SK-N-MC (cell line): ENCODE data around the gene NCOA1.

Experiments used
- DNase-seq: peaks from one replicate; pipeline ENCODE4 v3.0.0-alpha.2; 2011; ENCODE audit warnings: low read depth, low spot score
- H3K27ac ChIP-seq: fragments of 200-600 bp; sonication (generic); 2 replicates; pipeline ENCODE4 v1.5.1; 2016; ENCODE audit warnings: mixed run types
- H3K36me3 ChIP-seq: fragments of 200-600 bp; sonication (generic); 2 replicates; pipeline ENCODE4 v1.6.1; 2017; ENCODE audit warnings: antibody characterized with exemption, low read length, mixed read lengths; ENCODE audit not compliant: insufficient read depth
- H3K4me3 ChIP-seq: fragments of 200-600 bp; sonication (generic); 2 replicates; pipeline ENCODE4 v1.5.1; 2016
- H3K9ac ChIP-seq: fragments of 200-600 bp; sonication (generic); 2 replicates; pipeline ENCODE4 v1.8.0; 2017; ENCODE audit warnings: mixed run types, mixed read lengths; ENCODE audit not compliant: insufficient read length
- H3K9me3 ChIP-seq: fragments of 200-600 bp; sonication (generic); 2 replicates; pipeline ENCODE4 v1.6.1; 2017; ENCODE audit warnings: low read depth, mild to moderate bottlenecking, antibody characterized with exemption, low read length, moderate library complexity, mixed read lengths
- EZH2 ChIP-seq: fragments of 200-600 bp; sonication (generic); IDR thresholded peaks from one replicate; pipeline ENCODE4 v1.6.1; 2017; ENCODE audit warnings: antibody characterized with exemption
- FOXP2 ChIP-seq: optimal IDR thresholded peaks from 2 replicates; pipeline ENCODE3; 2011; ENCODE audit warnings: mild to moderate bottlenecking, moderate library complexity; ENCODE audit not compliant: insufficient read depth; ENCODE audit errors: extremely low read length, control extremely low read depth
- POLR2AphosphoS5 ChIP-seq: IDR thresholded peaks from 2 replicates; pipeline ENCODE4 v1.6.1; 2012; ENCODE audit warnings: mild to moderate bottlenecking, low read depth, low read length, borderline replicate concordance

Gene NCOA1

GRCh38 chr2:24635181-24635580, 144.1 kb downstream of the NCOA1 start:
- Histone ChIP-seq H3K9me3 (no peaks in the 10 kb centered on the region), H3K9ac (no peak overlapping the region), H3K4me3 (no peak overlapping the region), H3K36me3 (no peaks in the 10 kb centered on the region), H3K27ac (no peak overlapping the region)
- DNase-seq: no peak
- TF ChIP-seq POLR2AphosphoS5: no peak

GRCh38 chr2:24638568-24638967, 147.5 kb downstream of the NCOA1 start:
- TF ChIP-seq POLR2AphosphoS5: no peak
- TF ChIP-seq FOXP2: no peak
- TF ChIP-seq EZH2: no peak
- Histone ChIP-seq H3K36me3 (no peaks in the 10 kb centered on the region), H3K9ac (no peak overlapping the region), H3K9me3 (no peaks in the 10 kb centered on the region), H3K27ac (no peak overlapping the region), H3K4me3 (no peak overlapping the region)
- DNase-seq: no peak

- no peak for DNase-seq
- no peaks in the 10 kb centered on the region for H3K36me3 ChIP-seq
- no peak overlapping the region for H3K9ac ChIP-seq
- no peaks in the 10 kb centered on the region for H3K9me3 ChIP-seq
- no peak overlapping the region for H3K27ac ChIP-seq
- no peak for TF ChIP-seq FOXP2
- no peak overlapping the region for H3K4me3 ChIP-seq
These were observed 151.3 kb downstream of the NCOA1 start for GRCh38 chr2:24642351-24642750.

- DNase-seq: no peak
- H3K9me3 ChIP-seq: no peaks in the 10 kb centered on the region
- H3K9ac ChIP-seq: no peak overlapping the region
- no peak overlapping the region for H3K4me3 ChIP-seq
- TF ChIP-seq FOXP2 (no peak), POLR2AphosphoS5 (no peak), EZH2 (no peak)
- H3K36me3 ChIP-seq: no peaks in the 10 kb centered on the region
- no peak overlapping the region for H3K27ac ChIP-seq
These were observed 152.0 kb downstream of the NCOA1 start for GRCh38 chr2:24643051-24643450.

- DNase-seq: no peak
- TF ChIP-seq EZH2 (no peak), FOXP2 (no peak), POLR2AphosphoS5 (no peak)
- Histone ChIP-seq H3K9ac (no peak overlapping the region), H3K4me3 (no peak overlapping the region), H3K27ac (no peak overlapping the region), H3K36me3 (no peaks in the 10 kb centered on the region), H3K9me3 (no peaks in the 10 kb centered on the region)
These were observed 153.0 kb downstream of the NCOA1 start for GRCh38 chr2:24644032-24644431.

GRCh38 chr2:24650997-24651642, 160.1 kb downstream of the NCOA1 start:
- no peak for TF ChIP-seq FOXP2
- no peak for TF ChIP-seq POLR2AphosphoS5
- TF ChIP-seq EZH2: no peak
- Histone ChIP-seq H3K9me3 (no peaks in the 10 kb centered on the region), H3K9ac (no peak overlapping the region), H3K27ac (no peak overlapping the region), H3K36me3 (peaks cover 4% of the 10 kb centered on the region; the same call in 1 of the 2 replicates), H3K4me3 (no peak overlapping the region)
- no peak for DNase-seq

- no peak for DNase-seq
- peaks cover 4% of the 10 kb centered on the region; the same call in 1 of the 2 replicates for H3K36me3 ChIP-seq
- no peak overlapping the region for H3K4me3 ChIP-seq
- no peak for TF ChIP-seq FOXP2
- no peak overlapping the region for H3K9ac ChIP-seq
- H3K9me3 ChIP-seq: no peaks in the 10 kb centered on the region
- peak overlapping the region; percentile 75; the same call in 1 of the 2 replicates for H3K27ac ChIP-seq
These were observed 160.6 kb downstream of the NCOA1 start for GRCh38 chr2:24651643-24652003.

- Histone ChIP-seq H3K9me3 (no peaks in the 10 kb centered on the region), H3K27ac (peak overlapping the region; percentile 75), H3K36me3 (peaks cover 4% of the 10 kb centered on the region; the same call in 1 of the 2 replicates), H3K4me3 (peak overlapping the region; percentile 15), H3K9ac (peak overlapping the region; percentile 29)
- no peak for TF ChIP-seq POLR2AphosphoS5
- DNase-seq: peak; percentile 53
These were observed 161.5 kb downstream of the NCOA1 start for GRCh38 chr2:24652265-24653182.

- Histone ChIP-seq H3K4me3 (no peak overlapping the region), H3K9ac (no peak overlapping the region), H3K9me3 (no peaks in the 10 kb centered on the region), H3K36me3 (no peaks in the 10 kb centered on the region), H3K27ac (no peak overlapping the region)
- no peak for DNase-seq
- TF ChIP-seq POLR2AphosphoS5 (no peak), EZH2 (no peak), FOXP2 (no peak)
These were observed 166.8 kb downstream of the NCOA1 start for GRCh38 chr2:24657818-24658217.
